Upper lobe of left lung (tissue), 6 donors: ENCODE results near the gene MCM3. TPM values are rescaled to one million over a fixed set of nuclear protein-coding genes. Genes with fewer than 3 reads are reported as not detected.

Source experiments
- ATAC-seq, 2 donors: fragments of 200-7000 bp; cut with Tn5 transposase; one replicate each; pipeline ENCODE4 v1.9.1; 2022; ENCODE audit warnings: mild to moderate bottlenecking in 2 of 2, moderate library complexity in 2 of 2; ENCODE audit not compliant: low FRiP score in 2 of 2
- DNase-seq, 2 donors: peaks; one replicate each; pipeline ENCODE4 v3.0.0-alpha.2; 2019 to 2020
- H3K27ac ChIP-seq, 4 donors: fragments of 200-600 bp; sonication (generic); one replicate each; pipeline ENCODE4 v1.5.1; 2016 to 2019
- H3K27me3 ChIP-seq, 4 donors: fragments of 200-600 bp; sonication (generic); one replicate each; pipeline ENCODE4 v1.5.1; 2017 to 2019
- H3K36me3 ChIP-seq, 4 donors: fragments of 200-600 bp; sonication (generic); one replicate each; pipeline ENCODE4 v1.5.1; 2016 to 2019
- H3K4me1 ChIP-seq, 4 donors: fragments of 200-600 bp; sonication (generic); one replicate each; pipeline ENCODE4 v1.5.1; 2018 to 2019
- H3K4me3 ChIP-seq, 4 donors: fragments of 200-600 bp; sonication (generic); one replicate each; pipeline ENCODE4 v1.5.1; 2017 to 2019; ENCODE audit warnings: mild to moderate bottlenecking in 2 of 4, moderate library complexity in 1 of 4
- H3K9me3 ChIP-seq, 4 donors: fragments of 200-600 bp; sonication (generic); one replicate each; pipeline ENCODE4 v1.5.1; 2018 to 2019
- CTCF ChIP-seq, 6 experiments: fragments of 450-650 bp in 4 of 6; fragments of 200-600 bp in 2 of 6; sonication (generic) in 2 of 6; IDR thresholded peaks; one replicate each; pipeline ENCODE4 v1.5.1; 2016 to 2019; ENCODE audit warnings: antibody characterized with exemption in 6 of 6
- EP300 ChIP-seq, 4 donors: sonication (generic); formaldehyde crosslinking; IDR thresholded peaks; one replicate each; pipeline ENCODE4 v1.5.1; 2017; ENCODE audit warnings: antibody characterized with exemption in 4 of 4, control low read depth in 2 of 4
- POLR2A ChIP-seq, 4 donors: fragments of 450-650 bp; IDR thresholded peaks; one replicate each; pipeline ENCODE4 v1.5.1; 2016 to 2017; ENCODE audit warnings: antibody characterized with exemption in 4 of 4, mild to moderate bottlenecking in 2 of 4
- POLR2AphosphoS5 ChIP-seq, 2 donors: sonication (generic); formaldehyde crosslinking; IDR thresholded peaks; one replicate each; pipeline ENCODE4 v1.5.1; 2017; ENCODE audit warnings: antibody characterized with exemption in 2 of 2
- WGBS, 2 donors: methylation state at CpG; one replicate each; pipeline ENCODE4 v1.1.5; 2017 to 2018; 5-methylcytosine and 5-hydroxymethylcytosine counted together
- total RNA-seq, 6 donors: library from RNA; depleted of rRNA in 4 of 6; stranded (reverse); fragments of >200 nt in 4 of 6; gene quantifications; one replicate each; pipeline versions ENCODE4 v1.1.0 to v1.2.1, GENCODE V29; 2016 to 2021
- donor health status: DM: no; HTN: no; CAD: no; lungs with moderate emphysema.
- donor health status: DM: no; HTN: yes; CAD: no; lungs with severe emphysema.

The MCM3 gene
- total RNA-seq, 6 donors from 2014 or later: 20.4 to 35.9 (median 28.2) TPM

DNA sequence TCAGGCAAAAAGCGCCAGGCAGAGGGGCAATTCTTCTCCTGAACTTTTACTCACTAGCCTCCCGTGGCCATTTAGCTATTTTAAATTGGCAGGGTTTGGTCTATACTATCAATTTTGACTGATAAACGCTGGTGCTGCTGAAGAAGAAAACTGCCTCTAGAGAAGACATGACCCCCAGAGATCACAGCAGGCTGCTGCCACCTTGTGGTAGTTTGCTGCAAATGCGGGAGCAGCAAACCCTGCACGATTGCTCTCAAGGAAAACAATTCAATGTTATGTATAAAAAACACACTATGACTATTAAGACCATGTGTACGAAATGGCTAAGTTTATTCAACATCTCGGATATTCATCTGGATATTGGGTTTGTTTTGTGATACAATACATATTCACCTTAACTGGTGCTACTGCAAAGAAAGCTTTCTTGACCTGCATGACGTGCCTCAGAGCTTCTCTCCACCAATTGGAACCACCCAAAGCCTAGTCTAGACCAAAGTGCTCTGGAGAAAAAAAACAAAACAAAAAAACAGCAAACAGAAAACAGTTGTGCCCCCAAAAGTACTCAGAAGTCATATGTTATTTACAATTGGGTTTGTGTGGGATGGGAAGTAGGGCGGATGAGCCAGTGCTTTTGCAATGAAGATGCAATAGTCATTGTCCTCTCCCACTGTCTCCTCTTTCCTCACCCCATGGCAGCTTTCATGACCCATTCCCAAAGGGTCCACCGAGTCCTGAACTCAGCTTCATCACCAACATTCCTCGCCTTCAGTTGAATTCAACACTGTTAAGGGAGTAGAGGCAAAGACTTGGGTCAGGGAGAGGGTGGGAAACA lies 20.6 kb downstream of the MCM3 start:
- DNase-seq: peak in 1 of 2 donors; percentile 47
- no peaks in the 10 kb centered on the region for H3K27me3 ChIP-seq
- no peak overlapping the region for H3K4me3 ChIP-seq
- no peaks in the 10 kb centered on the region for H3K4me1 ChIP-seq
- 52% methylated on average over 11 of the region's 11 CpGs for WGBS, 2 donors
- H3K36me3 ChIP-seq: peaks cover 15 to 65% (median 44%) of the 10 kb centered on the region in 4 donors
- H3K9me3 ChIP-seq: no peaks in the 10 kb centered on the region
- peak in 1 of 2 donors; percentile 82 for ATAC-seq
- H3K27ac ChIP-seq: no peak overlapping the region
- TF ChIP-seq CTCF (IDR thresholded peaks at IDR 0.05) (peak; percentile 61 to 87 (median 78)), POLR2AphosphoS5 (IDR thresholded peaks at IDR 0.05) (no peak), EP300 (IDR thresholded peaks at IDR 0.05) (no peak), POLR2A (IDR thresholded peaks at IDR 0.05) (no peak)

DNA sequence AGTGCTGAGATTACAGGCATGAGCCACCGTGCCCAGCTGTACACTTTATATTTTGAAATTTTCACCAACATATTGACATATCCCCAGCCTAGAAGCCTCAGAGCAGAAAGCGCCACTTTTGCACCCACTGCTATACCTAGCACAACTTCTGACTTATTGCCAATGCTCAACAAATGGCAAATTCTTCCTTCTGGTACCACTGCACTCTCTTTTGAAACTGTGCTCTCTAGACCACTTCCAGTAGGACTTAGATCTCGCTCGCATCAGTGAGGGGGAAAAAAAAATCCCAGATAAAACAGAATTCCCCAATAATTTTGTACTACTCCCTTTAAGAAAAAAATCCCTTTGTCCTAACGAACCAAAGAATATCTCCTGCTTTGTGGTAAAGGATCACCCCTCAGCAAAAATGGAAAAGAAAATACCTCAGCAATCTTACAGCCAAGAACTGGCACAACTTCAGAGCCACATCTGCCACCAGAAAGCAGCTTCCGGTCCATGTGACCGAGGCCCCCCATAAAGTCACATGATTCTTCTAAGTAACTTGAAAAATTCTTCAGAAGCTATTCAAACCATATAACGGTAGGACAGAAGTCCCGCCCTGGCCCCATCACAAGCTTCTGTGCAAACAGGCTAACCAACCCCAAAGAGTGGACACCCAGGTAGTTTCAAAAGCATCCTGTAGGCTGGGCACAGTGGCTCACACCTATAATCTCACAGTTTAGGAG lies 21.8 kb downstream of the MCM3 start:
- DNase-seq: no peak
- no peaks in the 10 kb centered on the region for H3K27me3 ChIP-seq
- no peaks in the 10 kb centered on the region for H3K4me1 ChIP-seq
- ATAC-seq: no peak
- H3K4me3 ChIP-seq: no peak overlapping the region
- no peak overlapping the region for H3K27ac ChIP-seq
- WGBS, 2 donors: 87 to 90% methylated on average over 9 of the region's 9 CpGs
- H3K9me3 ChIP-seq: no peaks in the 10 kb centered on the region
- no peak for TF ChIP-seq CTCF (IDR thresholded peaks at IDR 0.05)
- TF ChIP-seq POLR2AphosphoS5 (IDR thresholded peaks at IDR 0.05): no peak
- TF ChIP-seq POLR2A (IDR thresholded peaks at IDR 0.05): no peak
- no peak for TF ChIP-seq EP300 (IDR thresholded peaks at IDR 0.05)
- peaks cover 5 to 54% (median 33%) of the 10 kb centered on the region in 4 donors for H3K36me3 ChIP-seq

DNA sequence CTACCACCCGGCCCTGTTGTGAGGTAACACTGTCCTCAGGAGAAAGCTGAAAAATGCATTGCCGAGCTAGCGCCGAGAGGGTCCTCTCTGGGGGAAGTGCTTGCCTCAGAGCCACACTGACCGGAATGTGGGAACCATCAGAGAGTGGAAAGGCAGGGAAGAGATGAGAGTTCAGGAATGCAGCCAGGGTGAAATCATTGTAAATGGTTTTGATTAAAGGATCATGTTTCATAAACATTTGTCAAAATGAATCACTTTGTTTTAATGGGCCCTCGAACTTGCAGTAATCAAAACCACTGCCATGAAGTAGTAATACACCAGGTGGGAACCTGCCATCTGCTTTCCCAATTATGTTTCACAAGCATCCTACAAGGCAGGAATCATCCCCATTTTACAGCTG lies 23.3 kb downstream of the MCM3 start:
- Histone ChIP-seq H3K27me3 (no peaks in the 10 kb centered on the region), H3K4me1 (no peaks in the 10 kb centered on the region), H3K36me3 (peaks cover 0 to 38% (median 22%) of the 10 kb centered on the region in 4 donors), H3K4me3 (no peak overlapping the region), H3K27ac (no peak overlapping the region), H3K9me3 (no peaks in the 10 kb centered on the region)
- DNase-seq (no peak), ATAC-seq (peak in 1 of 2 donors; percentile 41)
- WGBS, 2 donors: 78 to 86% methylated on average over 6 of the region's 6 CpGs
- TF ChIP-seq CTCF (IDR thresholded peaks at IDR 0.05): no peak
- TF ChIP-seq POLR2AphosphoS5 (IDR thresholded peaks at IDR 0.05): no peak
- TF ChIP-seq POLR2A (IDR thresholded peaks at IDR 0.05): no peak
- no peak for TF ChIP-seq EP300 (IDR thresholded peaks at IDR 0.05)

DNA sequence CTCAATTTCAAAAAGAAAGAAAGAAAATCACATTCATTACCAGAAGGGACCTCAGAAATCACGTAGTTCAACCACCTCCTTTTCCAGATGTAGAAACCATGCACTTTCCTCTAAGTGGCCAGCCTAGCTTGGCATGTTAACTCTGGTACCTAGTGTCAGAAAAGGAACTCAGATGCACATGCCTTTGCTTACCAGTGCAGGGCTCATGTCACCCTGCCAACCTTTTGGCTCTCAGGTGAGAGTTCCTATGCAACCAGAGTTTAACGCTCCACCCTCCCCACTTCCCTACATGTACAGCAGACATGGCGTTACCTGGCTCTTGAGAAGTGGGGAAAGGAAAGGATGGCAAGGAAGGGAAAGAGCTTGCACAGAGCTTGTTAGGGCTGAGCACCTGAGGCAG lies 23.9 kb downstream of the MCM3 start:
- 87 to 92% methylated on average over 3 of the region's 3 CpGs for WGBS, 2 donors
- peaks cover 0 to 32% (median 19%) of the 10 kb centered on the region in 4 donors for H3K36me3 ChIP-seq
- no peak for DNase-seq
- no peak overlapping the region for H3K4me3 ChIP-seq
- ATAC-seq: no peak
- H3K27me3 ChIP-seq: no peaks in the 10 kb centered on the region
- no peak for TF ChIP-seq EP300 (IDR thresholded peaks at IDR 0.05)
- TF ChIP-seq CTCF (IDR thresholded peaks at IDR 0.05): no peak
- TF ChIP-seq POLR2AphosphoS5 (IDR thresholded peaks at IDR 0.05): no peak
- no peak for TF ChIP-seq POLR2A (IDR thresholded peaks at IDR 0.05)
- no peaks in the 10 kb centered on the region for H3K4me1 ChIP-seq
- no peak overlapping the region for H3K27ac ChIP-seq
- no peaks in the 10 kb centered on the region for H3K9me3 ChIP-seq
